IMR-90 (cell line): ENCODE results near the gene GNB2. TPM values are rescaled to one million over a fixed set of nuclear protein-coding genes. Genes with fewer than 3 reads are reported as not detected.

Experiments used
- ATAC-seq: fragments of 200-7000 bp; cut with Tn5 transposase; 2 replicates; pipeline ENCODE4 v1.9.1; 2020; ENCODE audit warnings: low read depth, mild to moderate bottlenecking, moderate library complexity
- BruUV-seq: library from RNA; stranded (reverse); fragments of 400-500 nt; replicated peaks from 2 replicates; lab custom pipeline; 2021; lab: Mats Ljungman, UMichigan
- CTCF ChIA-PET: fragments of 300-600 bp; formaldehyde crosslinking; extraction: SDS; loops from one replicate; lab custom pipeline; 2021; ENCODE audit warnings: antibody characterized with exemption; lab: Yijun Ruan, JAX
- POLR2A ChIA-PET: fragments of 300-600 bp; sonication (Branson Sonifier 250); formaldehyde crosslinking; loops from one replicate; lab custom pipeline; 2022; ENCODE audit warnings: antibody characterized with exemption; ENCODE audit not compliant: unreplicated experiment; lab: Charles Lee
- DNase-seq: peaks from one replicate; pipeline ENCODE4 v3.0.0; 2013
- H2AFZ ChIP-seq: replicated peaks from 2 replicates; pipeline ENCODE3; 2013; ENCODE audit warnings: low read length, mild to moderate bottlenecking; ENCODE audit not compliant: poor library complexity
- H2AK5ac ChIP-seq: 2 replicates; pipeline ENCODE4 v1.6.1; 2013; ENCODE audit warnings: low read depth, low read length, inconsistent platforms
- H2AK9ac ChIP-seq: replicated peaks from 2 replicates; pipeline ENCODE3; 2013; ENCODE audit warnings: mild to moderate bottlenecking, low read depth, low read length, moderate library complexity; ENCODE audit not compliant: poor library complexity
- H2BK120ac ChIP-seq: 2 replicates; pipeline ENCODE4 v1.6.1; 2013; ENCODE audit warnings: low read depth, low read length, inconsistent platforms
- H2BK15ac ChIP-seq: 3 replicates; pipeline ENCODE4 v1.6.1; 2013; ENCODE audit warnings: low read depth, low read length, inconsistent platforms
- H2BK20ac ChIP-seq: 2 replicates; pipeline ENCODE4 v1.6.1; 2013; ENCODE audit warnings: low read depth, mild to moderate bottlenecking, inconsistent platforms, low read length, moderate library complexity
- H2BK5ac ChIP-seq: 2 replicates; pipeline ENCODE4 v1.6.1; 2013; ENCODE audit warnings: mild to moderate bottlenecking, low read depth, low read length, inconsistent platforms; ENCODE audit not compliant: poor library complexity, severe bottlenecking
- H3K14ac ChIP-seq: replicated peaks from 2 replicates; pipeline ENCODE4 v1.6.1; 2013; ENCODE audit warnings: low read depth, low read length, inconsistent platforms
- H3K18ac ChIP-seq: 2 replicates; pipeline ENCODE4 v1.6.1; 2013; ENCODE audit warnings: low read depth, low read length, control low read depth
- H3K23ac ChIP-seq: 2 replicates; pipeline ENCODE4 v1.6.1; 2013; ENCODE audit warnings: low read depth, low read length, inconsistent platforms
- H3K27ac ChIP-seq: 2 replicates; pipeline ENCODE4 v1.5.1; 2013; ENCODE audit warnings: mild to moderate bottlenecking, control low read depth, low read length; ENCODE audit not compliant: insufficient read depth
- H3K27me3 ChIP-seq: 2 replicates; pipeline ENCODE4 v1.6.1; 2013; ENCODE audit warnings: low read length; ENCODE audit not compliant: control insufficient read depth, insufficient read depth
- H3K36me3 ChIP-seq: 2 replicates; pipeline ENCODE4 v1.6.1; 2013; ENCODE audit warnings: low read length, mixed read lengths; ENCODE audit not compliant: control insufficient read depth, insufficient read depth
- H3K4ac ChIP-seq: 2 replicates; pipeline ENCODE4 v1.6.1; 2013; ENCODE audit warnings: low read depth, low read length, inconsistent platforms
- H3K4me1 ChIP-seq: 2 replicates; pipeline ENCODE4 v1.6.1; 2013; ENCODE audit warnings: low read length, mixed read lengths; ENCODE audit not compliant: control insufficient read depth, insufficient read depth
- H3K4me2 ChIP-seq: 2 replicates; pipeline ENCODE4 v1.6.1; 2013; ENCODE audit warnings: low read depth, mild to moderate bottlenecking, control low read depth, low read length, moderate library complexity
- H3K4me3 ChIP-seq: 2 replicates; pipeline ENCODE4 v1.5.1; 2013; ENCODE audit warnings: low read depth, mild to moderate bottlenecking, control low read depth, low read length, moderate library complexity; ENCODE audit not compliant: insufficient read depth
- H3K56ac ChIP-seq: 2 replicates; pipeline ENCODE4 v1.6.1; 2013; ENCODE audit warnings: low read length, inconsistent platforms; ENCODE audit not compliant: insufficient read depth; ENCODE audit errors: extremely low read depth
- H3K79me1 ChIP-seq, 2 experiments: 2 replicates each; pipeline ENCODE4 v1.6.1; 2013; ENCODE audit warnings: low read length in 2 of 2, inconsistent platforms in 1 of 2, low read depth in 1 of 2
- H3K9ac ChIP-seq: 2 replicates; pipeline ENCODE4 v1.6.1; 2013; ENCODE audit warnings: low read depth, low read length, control low read depth
- H3K9me1 ChIP-seq: 2 replicates; pipeline ENCODE4 v1.6.1; 2013; ENCODE audit warnings: low read length, inconsistent platforms; ENCODE audit not compliant: insufficient read depth
- H3K9me3 ChIP-seq: 2 replicates; pipeline ENCODE4 v1.6.1; 2013; ENCODE audit warnings: low read length; ENCODE audit not compliant: control insufficient read depth, insufficient read depth
- H4K20me1 ChIP-seq: 2 replicates; pipeline ENCODE4 v1.6.1; 2013; ENCODE audit warnings: low read length, inconsistent platforms; ENCODE audit not compliant: insufficient read depth
- H4K5ac ChIP-seq: 2 replicates; pipeline ENCODE4 v1.6.1; 2013; ENCODE audit warnings: mild to moderate bottlenecking, low read depth, low read length, control low read depth
- H4K8ac ChIP-seq, 2 experiments: 2 replicates each; pipeline ENCODE4 v1.6.1; 2013; ENCODE audit warnings: low read depth in 2 of 2, low read length in 2 of 2, control low read depth in 1 of 2, inconsistent platforms in 1 of 2
- H4K91ac ChIP-seq: 2 replicates; pipeline ENCODE4 v1.6.1; 2013; ENCODE audit warnings: low read depth, low read length, inconsistent platforms; ENCODE audit not compliant: insufficient read depth
- BHLHE40 ChIP-seq: fragments of 150-350 bp; IDR thresholded peaks from 2 replicates; pipeline ENCODE4 v1.6.1; 2016; ENCODE audit warnings: mild to moderate bottlenecking, low read depth, low read length
- CEBPB ChIP-seq: IDR thresholded peaks from 2 replicates; pipeline ENCODE4 v1.6.1; 2012; ENCODE audit warnings: low read depth, low read length, improper control_type of control experiment
- CHD1 ChIP-seq: IDR thresholded peaks from 2 replicates; pipeline ENCODE4 v1.6.1; 2012; ENCODE audit warnings: low read depth, low read length, improper control_type of control experiment
- CTCF ChIP-seq: conservative IDR thresholded peaks from 2 replicates; pipeline ENCODE4 v1.5.1; 2012; ENCODE audit warnings: mild to moderate bottlenecking, low read depth, low read length, improper control_type of control experiment
- MAFK ChIP-seq: IDR thresholded peaks from 2 replicates; pipeline ENCODE4 v1.6.1; 2012; ENCODE audit warnings: low read depth, low read length, improper control_type of control experiment
- MAZ ChIP-seq: IDR thresholded peaks from 2 replicates; pipeline ENCODE4 v1.6.1; 2012; ENCODE audit warnings: low read depth, mild to moderate bottlenecking, low read length, improper control_type of control experiment, moderate library complexity, borderline replicate concordance
- NFE2L2 ChIP-seq: fragments of 150-350 bp; IDR thresholded peaks from 2 replicates; pipeline ENCODE4 v1.6.1; 2016; ENCODE audit warnings: low read depth, mild to moderate bottlenecking, low read length
- POLR2A ChIP-seq: IDR thresholded peaks from 2 replicates; pipeline ENCODE4 v1.6.1; 2012; ENCODE audit warnings: mild to moderate bottlenecking, low read depth, low read length
- RFX5 ChIP-seq: IDR thresholded peaks from 2 replicates; pipeline ENCODE4 v1.8.0; 2012; ENCODE audit warnings: low read depth, mild to moderate bottlenecking, low read length, moderate library complexity
- SMC3 ChIP-seq: fragments of 150-350 bp; IDR thresholded peaks from 2 replicates; pipeline ENCODE4 v1.6.1; 2016; ENCODE audit warnings: low read depth, mild to moderate bottlenecking, antibody characterized with exemption, low read length, moderate library complexity
- USF2 ChIP-seq: fragments of 150-350 bp; IDR thresholded peaks from 2 replicates; pipeline ENCODE4 v1.6.1; 2017; ENCODE audit warnings: mild to moderate bottlenecking, antibody characterized with exemption, low read length, low read depth
- WGBS, 2 experiments: methylation state at CpG; one replicate each; pipeline versions ENCODE4 v1.1.5 to v1.1.7; 2013; ENCODE audit warnings: missing lambda C conversion rate in 2 of 2; ENCODE audit not compliant: insufficient read length in 1 of 2; ENCODE audit errors: extremely low coverage in 2 of 2; 5-methylcytosine and 5-hydroxymethylcytosine counted together
- dilution Hi-C: fragments of 300-500 bp; cut with HindIII; formaldehyde crosslinking; loops from one replicate; pipeline ENCODE4 v1.14.3; 2018; ENCODE audit warnings: low sequenced_read_pairs; ENCODE audit not compliant: unreplicated experiment
- in situ Hi-C: fragments of 300-500 bp; cut with MboI; formaldehyde crosslinking; loops from 3 replicates; pipeline ENCODE4 v1.14.3; 2019; ENCODE audit warnings: low sequenced_read_pairs, inconsistent platforms, mixed read lengths
- intact Hi-C: fragments of 100-400 bp; cut with micrococcal nuclease; formaldehyde crosslinking; loops from 2 replicates; pipeline ENCODE4 v1.10.0; 2022
- polyA plus RNA-seq, 3 experiments: library from polyadenylated mRNA; depleted of rRNA; stranded (reverse); fragments of >200 nt; gene quantifications; 2 replicates each; pipeline ENCODE4 v1.2.3, GENCODE V29; 2012; ENCODE audit warnings: low replicate concordance in 1 of 3
- total RNA-seq: library from RNA; depleted of rRNA; stranded (reverse); fragments of >200 nt; gene quantifications from 2 replicates; pipeline ENCODE4 v1.2.3, GENCODE V29; 2012

GNB2 gene
- total and polyA plus RNA-seq, 2 of the 4 experiments (the other 2 are of a cell fraction), result 62.0 to 279 TPM

GRCh38 chr7:100714725-100715124 is 41.2 kb downstream of the GNB2 start:
- Histone ChIP-seq H3K27ac (no peak overlapping the region), H2BK120ac (no peak overlapping the region), H3K9me3 (peaks cover 9% of the 10 kb centered on the region), H3K4me3 (no peak overlapping the region), H2AK9ac (no peak overlapping the region), H2BK5ac (no peak overlapping the region), H3K18ac (no peak overlapping the region), H2BK15ac (no peak overlapping the region), H3K56ac (no peak overlapping the region), H3K79me1 (no peaks in the 10 kb centered on the region), H3K4me1 (no peaks in the 10 kb centered on the region), H3K14ac (no peak overlapping the region), H4K20me1 (no peaks in the 10 kb centered on the region), H3K4ac (no peak overlapping the region), H2AK5ac (no peak overlapping the region), H4K91ac (no peak overlapping the region), H3K9me1 (no peaks in the 10 kb centered on the region), H2BK20ac (no peak overlapping the region), H3K4me2 (no peak overlapping the region), H3K36me3 (no peaks in the 10 kb centered on the region), H2AFZ (no peak overlapping the region), H3K9ac (no peak overlapping the region), H3K27me3 (peaks cover 16% of the 10 kb centered on the region), H3K23ac (no peak overlapping the region), H4K5ac (no peak overlapping the region), H4K8ac (no peak overlapping the region)
- ChIA-PET CTCF (no interaction called here), POLR2A (no interaction called here)
- ATAC-seq (no peak), DNase-seq (no peak)
- in situ Hi-C loops (loop anchor here (25.0 kb wide), 1 partner anchor 348 kb away; no protein-coding TSS in a partner anchor), intact Hi-C loops (no loop called here), dilution Hi-C loops (no loop called here)
- no CpG with 5 or more reads among the region's 8 CpGs for WGBS, 2 experiments
- TF ChIP-seq RFX5, result no peak
- TF ChIP-seq CEBPB, result no peak
- no peak for TF ChIP-seq USF2
- TF ChIP-seq CTCF, result no peak
- no peak for TF ChIP-seq SMC3
- no peak for TF ChIP-seq POLR2A
- TF ChIP-seq MAZ, result no peak
- no peak for TF ChIP-seq BHLHE40
- no peak for TF ChIP-seq NFE2L2
- no peak for TF ChIP-seq MAFK
- no peak for TF ChIP-seq CHD1
- no TSS peak for BruUV-seq
